Measurements from ENCODE around the gene GRPEL1. TPM values are rescaled to one million over a fixed set of nuclear protein-coding genes. Genes with fewer than 3 reads are reported as not detected.

GRPEL1 gene
- total and polyA plus RNA-seq, 10 of the 15 experiments (the other 5 are each of a cell fraction or from before 2014, with no cell fraction given), result 30.8 to 119 (median 67.6) TPM

- whole genome bisulfite sequencing (ENCODE audit: insufficient coverage, insufficient replicate concordance, low lambda C conversion rate, missing lambda C conversion rate), result 93% methylated on average over 10 of the region's 10 CpGs
- TF ChIP-seq POLR2AphosphoS2 (IDR thresholded peaks at IDR 0.05; ENCODE audit: low read depth, low read length), result no peak
- TF ChIP-seq USF2 (IDR thresholded peaks at IDR 0.05; ENCODE audit: borderline replicate concordance, low read depth, low read length), result no peak
- no peak for TF ChIP-seq KLF5 (IDR thresholded peaks at IDR 0.05; ENCODE audit: partially characterized antibody)
- no peak for TF ChIP-seq EZH2 (IDR thresholded peaks at IDR 0.05; ENCODE audit: borderline replicate concordance, control insufficient read depth, low read depth, low read length)
- no peak for TF ChIP-seq CTCF (IDR thresholded peaks at IDR 0.05 in 2 of 3, conservative IDR thresholded peaks at IDR 0.05 in 1 of 3; ENCODE audit: control insufficient read depth in 2 of 3, extremely low read depth in 1 of 3, insufficient read depth in 1 of 3, low read depth in 3 of 3, low read length in 3 of 3)
- no peak for TF ChIP-seq USF1 (IDR thresholded peaks at IDR 0.05; ENCODE audit: borderline replicate concordance, extremely low read length, insufficient read depth, low read depth, low read length)
- no peak for TF ChIP-seq SUPT20H (IDR thresholded peaks at IDR 0.05; ENCODE audit: borderline replicate concordance, control insufficient read depth, low read depth, low read length)
- TF ChIP-seq E2F4 (IDR thresholded peaks at IDR 0.05; ENCODE audit: low read depth, low read length), result no peak
- no peak for TF ChIP-seq ASH2L (IDR thresholded peaks at IDR 0.05; ENCODE audit: borderline replicate concordance, low read depth)
- TF ChIP-seq TCF3 (IDR thresholded peaks at IDR 0.05; ENCODE audit: borderline replicate concordance, insufficient read depth, low read depth, low read length), result no peak
- TF ChIP-seq MXI1 (IDR thresholded peaks at IDR 0.05; ENCODE audit: low read depth, low read length), result no peak
- TF ChIP-seq POU2F2 (IDR thresholded peaks at IDR 0.05; ENCODE audit: borderline replicate concordance, low read depth, low read length), result no peak
- TF ChIP-seq FOXM1 (IDR thresholded peaks at IDR 0.05; ENCODE audit: low read depth, low read length), result no peak
- no peak for TF ChIP-seq WRNIP1 (IDR thresholded peaks at IDR 0.05; ENCODE audit: borderline replicate concordance, low read depth, low read length)
- no peak for TF ChIP-seq IKZF1 (conservative IDR thresholded peaks at IDR 0.05)
- H3K27ac ChIP-seq (ENCODE audit: control insufficient read depth, insufficient read depth), result no peak overlapping the region
- no peak overlapping the region for H3K4me3 ChIP-seq
- FAIRE-seq, result no peak
- ChIA-PET POLR2A (no interaction called here), SMC1A (ENCODE audit: uncharacterized antibody, unreplicated experiment) (interaction anchor here (0.8 to 0.9 kb wide), 2 partner anchors 15 to 120 kb away, joined by 3 read pairs; no protein-coding TSS in a partner anchor), CTCF (no interaction called here), RAD21 (ENCODE audit: unreplicated experiment) (no interaction called here)
- H2AFZ ChIP-seq (ENCODE audit: control insufficient read depth, low read depth, low read length), result no peak overlapping the region
- intact Hi-C loops (cut with micrococcal nuclease; ENCODE audit: unreplicated experiment) (no loop called here), in situ Hi-C loops (cut with MboI) (no loop called here)
- no peaks in the 10 kb centered on the region for H3K4me1 ChIP-seq (ENCODE audit: control insufficient read depth, insufficient read depth, low read length)
- no peaks in the 10 kb centered on the region for H3K27me3 ChIP-seq (replicated peaks in 1 of 2; ENCODE audit: control insufficient read depth in 2 of 2, insufficient read depth in 2 of 2, low read length in 1 of 2)
- H3K9ac ChIP-seq (ENCODE audit: control insufficient read depth, insufficient read depth, low read length), result no peak overlapping the region
- no peaks in the 10 kb centered on the region for H3K9me3 ChIP-seq (replicated peaks; ENCODE audit: control insufficient read depth, insufficient read depth, low read length)
- no peaks in the 10 kb centered on the region for H4K20me1 ChIP-seq (ENCODE audit: control insufficient read depth, insufficient read depth)
- peaks cover 9 to 17% of the 10 kb centered on the region in 2 experiments for H3K36me3 ChIP-seq (ENCODE audit: control insufficient read depth in 2 of 2, insufficient read depth in 2 of 2, low read length in 1 of 2)
- no peak overlapping the region for H3K4me2 ChIP-seq (ENCODE audit: control insufficient read depth, insufficient read depth)
- no peak for ATAC-seq
- no peak for DNase-seq (ENCODE audit: low read depth, low spot score)
- BruUV-seq (replicated peaks), result TSS peak; percentile 57
- no peaks in the 10 kb centered on the region for H3K79me2 ChIP-seq (ENCODE audit: control insufficient read depth, insufficient read depth, low read length)
These were observed 37.0 kb downstream of the GRPEL1 start for GRCh38 chr4:7030856-7031255.
